Mesendoderm (in vitro differentiated cells): Measurements from ENCODE around the gene NOD1.

ENCODE experiments used
- DNase-seq: peaks from one replicate; pipeline ENCODE4 v3.0.0; 2013
- H2AK5ac ChIP-seq: 2 replicates; pipeline ENCODE4 v1.6.1; 2013; ENCODE audit warnings: low read length, inconsistent platforms
- H2BK120ac ChIP-seq: 2 replicates; pipeline ENCODE4 v1.6.1; 2013; ENCODE audit warnings: low read depth, mild to moderate bottlenecking, low read length, moderate library complexity, mixed read lengths
- H2BK15ac ChIP-seq: replicated peaks from 2 replicates; pipeline ENCODE4 v1.6.1; 2013; ENCODE audit warnings: low read depth, mild to moderate bottlenecking, moderate library complexity
- H2BK5ac ChIP-seq: 2 replicates; pipeline ENCODE4 v1.6.1; 2013; ENCODE audit warnings: low read length, inconsistent platforms
- H3K18ac ChIP-seq: 2 replicates; pipeline ENCODE4 v1.6.1; 2013; ENCODE audit warnings: mild to moderate bottlenecking, low read length, mixed read lengths
- H3K23ac ChIP-seq: one replicate; pipeline ENCODE4 v1.6.1; 2013; ENCODE audit warnings: low read length
- H3K27ac ChIP-seq: 2 replicates; pipeline ENCODE4 v1.5.1; 2013; ENCODE audit warnings: low read depth, mild to moderate bottlenecking, inconsistent platforms, low read length, moderate library complexity
- H3K27me3 ChIP-seq: 2 replicates; pipeline ENCODE4 v1.6.1; 2013; ENCODE audit warnings: low read length, control low read depth, mild to moderate bottlenecking, inconsistent platforms; ENCODE audit not compliant: insufficient read depth, poor library complexity
- H3K36me3 ChIP-seq: 2 replicates; pipeline ENCODE4 v1.6.1; 2013; ENCODE audit warnings: low read length, inconsistent platforms; ENCODE audit not compliant: control insufficient read depth, insufficient read depth
- H3K4ac ChIP-seq: one replicate; pipeline ENCODE4 v1.6.1; 2013; ENCODE audit warnings: low read depth, mild to moderate bottlenecking, low read length, moderate library complexity
- H3K4me1 ChIP-seq: 2 replicates; pipeline ENCODE4 v1.6.1; 2013; ENCODE audit warnings: low read depth, low read length, inconsistent platforms; ENCODE audit not compliant: control insufficient read depth
- H3K4me2 ChIP-seq: 2 replicates; pipeline ENCODE4 v1.6.1; 2013; ENCODE audit warnings: low read length
- H3K4me3 ChIP-seq: 2 replicates; pipeline ENCODE4 v1.5.1; 2013; ENCODE audit warnings: mild to moderate bottlenecking, low read length
- H3K56ac ChIP-seq: one replicate; pipeline ENCODE4 v1.6.1; 2013; ENCODE audit warnings: low read length
- H3K79me1 ChIP-seq: 2 replicates; pipeline ENCODE4 v1.6.1; 2013; ENCODE audit warnings: low read length, inconsistent platforms
- H3K79me2 ChIP-seq: 2 replicates; pipeline ENCODE4 v1.6.1; 2013; ENCODE audit warnings: mild to moderate bottlenecking, low read length; ENCODE audit not compliant: control insufficient read depth, insufficient read depth
- H3K9ac ChIP-seq: 2 replicates; pipeline ENCODE4 v1.6.1; 2013; ENCODE audit warnings: low read length, inconsistent platforms
- H4K5ac ChIP-seq: one replicate; pipeline ENCODE4 v1.6.1; 2013; ENCODE audit warnings: low read length
- H4K8ac ChIP-seq: one replicate; pipeline ENCODE4 v1.6.1; 2013; ENCODE audit warnings: low read depth, mild to moderate bottlenecking, control low read depth, low read length, moderate library complexity
- WGBS: extraction: QIAGEN DNeasy Blood & Tissue Kit; methylation state at CpG from one replicate; pipeline ENCODE4 v1.1.7; 2013; ENCODE audit warnings: low lambda C conversion rate, missing lambda C conversion rate; ENCODE audit not compliant: insufficient coverage; ENCODE audit errors: extremely low coverage; 5-methylcytosine and 5-hydroxymethylcytosine counted together

NOD1 gene

GRCh38 chr7:30523466-30523865, 44.9 kb upstream of the NOD1 start:
- no peaks in the 10 kb centered on the region for H3K4me1 ChIP-seq
- no peak overlapping the region for H2AK5ac ChIP-seq
- H3K56ac ChIP-seq, result no peak overlapping the region
- no peak overlapping the region for H2BK5ac ChIP-seq
- no peak overlapping the region for H3K9ac ChIP-seq
- WGBS, result no CpG with 5 or more reads among the region's 2 CpGs
- H3K4ac ChIP-seq, result no peak overlapping the region
- no peak overlapping the region for H3K4me3 ChIP-seq
- H3K18ac ChIP-seq, result no peak overlapping the region
- no peak for DNase-seq
- H3K79me1 ChIP-seq, result no peaks in the 10 kb centered on the region
- H3K27ac ChIP-seq, result no peak overlapping the region
- no peak overlapping the region for H2BK120ac ChIP-seq
- H4K8ac ChIP-seq, result no peak overlapping the region
- H3K4me2 ChIP-seq, result no peak overlapping the region
- no peaks in the 10 kb centered on the region for H3K36me3 ChIP-seq
- no peaks in the 10 kb centered on the region for H3K27me3 ChIP-seq
- H3K79me2 ChIP-seq, result no peaks in the 10 kb centered on the region
- no peak overlapping the region for H2BK15ac ChIP-seq
- no peak overlapping the region for H3K23ac ChIP-seq
- no peak overlapping the region for H4K5ac ChIP-seq

GRCh38 chr7:30522159-30522558, 43.6 kb upstream of the NOD1 start:
- Histone ChIP-seq H3K27ac (no peak overlapping the region), H3K36me3 (no peaks in the 10 kb centered on the region), H3K79me2 (no peaks in the 10 kb centered on the region), H3K4me3 (no peak overlapping the region), H3K4me1 (no peaks in the 10 kb centered on the region), H2AK5ac (no peak overlapping the region), H3K23ac (no peak overlapping the region), H3K9ac (no peak overlapping the region), H3K56ac (no peak overlapping the region), H3K79me1 (no peaks in the 10 kb centered on the region), H2BK120ac (no peak overlapping the region), H3K27me3 (no peaks in the 10 kb centered on the region), H3K4me2 (no peak overlapping the region), H4K5ac (no peak overlapping the region), H2BK5ac (no peak overlapping the region), H4K8ac (no peak overlapping the region), H3K18ac (no peak overlapping the region), H3K4ac (no peak overlapping the region), H2BK15ac (no peak overlapping the region)
- no CpG with 5 or more reads among the region's 3 CpGs for WGBS
- no peak for DNase-seq

- Histone ChIP-seq H3K56ac (no peak overlapping the region), H3K23ac (no peak overlapping the region), H3K4me1 (no peaks in the 10 kb centered on the region), H2BK120ac (no peak overlapping the region), H4K5ac (no peak overlapping the region), H3K4me3 (no peak overlapping the region), H3K27me3 (no peaks in the 10 kb centered on the region), H2AK5ac (no peak overlapping the region), H4K8ac (no peak overlapping the region), H2BK5ac (no peak overlapping the region), H3K9ac (no peak overlapping the region), H2BK15ac (no peak overlapping the region), H3K18ac (no peak overlapping the region), H3K4me2 (no peak overlapping the region), H3K36me3 (no peaks in the 10 kb centered on the region), H3K4ac (no peak overlapping the region), H3K79me2 (no peaks in the 10 kb centered on the region), H3K27ac (no peak overlapping the region), H3K79me1 (no peaks in the 10 kb centered on the region)
- no peak for DNase-seq
- no CpG with 5 or more reads among the region's 1 CpG for WGBS
These were observed 42.9 kb upstream of the NOD1 start for GRCh38 chr7:30521532-30521931.

DNA sequence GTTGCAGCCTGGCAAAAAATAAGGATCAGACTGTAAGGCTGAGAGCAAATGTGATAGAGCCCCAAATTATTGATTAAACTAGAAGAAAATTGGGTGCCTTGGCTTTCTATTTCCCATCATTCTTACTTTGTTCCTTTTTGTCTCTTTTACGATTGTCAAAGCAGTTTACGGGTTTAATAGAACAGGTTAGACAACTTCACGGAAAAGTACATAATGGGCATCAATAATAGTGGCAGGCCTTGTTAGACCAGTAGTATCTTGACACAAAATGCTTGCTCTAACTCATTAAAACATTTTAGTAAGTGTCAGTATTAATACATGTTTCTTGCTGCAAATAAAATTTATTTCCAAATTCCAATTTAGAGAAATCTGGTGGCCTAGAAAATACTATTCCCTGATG, 40.5 kb upstream of the NOD1 start:
- DNase-seq, result no peak
- Histone ChIP-seq H4K8ac (no peak overlapping the region), H4K5ac (no peak overlapping the region), H2BK120ac (no peak overlapping the region), H2BK5ac (no peak overlapping the region), H3K36me3 (no peaks in the 10 kb centered on the region), H3K27ac (no peak overlapping the region), H2BK15ac (no peak overlapping the region), H3K4ac (no peak overlapping the region), H3K4me3 (no peak overlapping the region), H3K9ac (no peak overlapping the region), H3K4me2 (no peak overlapping the region), H3K79me2 (no peaks in the 10 kb centered on the region), H3K79me1 (no peaks in the 10 kb centered on the region), H2AK5ac (no peak overlapping the region), H3K56ac (no peak overlapping the region), H3K23ac (no peak overlapping the region), H3K4me1 (no peaks in the 10 kb centered on the region), H3K18ac (no peak overlapping the region), H3K27me3 (no peaks in the 10 kb centered on the region)
- no CpG with 5 or more reads among the region's 3 CpGs for WGBS

- Histone ChIP-seq H4K5ac (no peak overlapping the region), H3K4me1 (no peaks in the 10 kb centered on the region), H3K79me1 (no peaks in the 10 kb centered on the region), H4K8ac (no peak overlapping the region), H2AK5ac (no peak overlapping the region), H3K27ac (no peak overlapping the region), H3K79me2 (no peaks in the 10 kb centered on the region), H3K18ac (no peak overlapping the region), H2BK15ac (no peak overlapping the region), H2BK5ac (no peak overlapping the region), H3K4me2 (no peak overlapping the region), H3K9ac (no peak overlapping the region), H3K23ac (no peak overlapping the region), H2BK120ac (no peak overlapping the region), H3K4me3 (no peak overlapping the region), H3K4ac (no peak overlapping the region), H3K36me3 (no peaks in the 10 kb centered on the region), H3K27me3 (no peaks in the 10 kb centered on the region), H3K56ac (no peak overlapping the region)
- no CpG with 5 or more reads among the region's 2 CpGs for WGBS
- no peak for DNase-seq
These were observed 37.2 kb upstream of the NOD1 start for GRCh38 chr7:30515761-30516160.

DNA sequence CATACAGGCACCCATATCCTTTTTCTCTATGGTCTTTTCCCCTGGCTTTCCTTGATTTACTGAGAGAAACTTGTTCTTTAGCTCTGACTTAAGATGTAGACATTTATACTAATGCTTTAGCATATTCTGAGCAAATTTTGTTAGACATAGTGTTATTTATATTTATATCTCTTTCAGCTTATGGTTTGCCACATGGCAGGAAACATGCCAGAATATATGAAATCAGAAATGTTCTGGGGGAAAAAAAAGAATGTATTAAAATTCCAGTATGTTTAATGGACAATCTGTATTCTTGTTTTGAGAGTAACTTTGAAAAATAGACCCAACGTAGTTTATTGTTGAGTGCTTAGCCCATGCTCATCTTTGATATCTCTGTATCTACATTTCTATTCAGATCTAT, 36.2 kb upstream of the NOD1 start:
- Histone ChIP-seq H3K4me2 (no peak overlapping the region), H2BK120ac (no peak overlapping the region), H3K23ac (no peak overlapping the region), H3K36me3 (no peaks in the 10 kb centered on the region), H3K79me2 (no peaks in the 10 kb centered on the region), H3K4ac (no peak overlapping the region), H3K27me3 (no peaks in the 10 kb centered on the region), H2BK15ac (no peak overlapping the region), H3K4me1 (no peaks in the 10 kb centered on the region), H3K79me1 (no peaks in the 10 kb centered on the region), H3K56ac (no peak overlapping the region), H2BK5ac (no peak overlapping the region), H3K27ac (no peak overlapping the region), H4K8ac (no peak overlapping the region), H3K9ac (no peak overlapping the region), H3K18ac (no peak overlapping the region), H3K4me3 (no peak overlapping the region), H2AK5ac (no peak overlapping the region), H4K5ac (no peak overlapping the region)
- DNase-seq, result no peak
- no CpG with 5 or more reads among the region's 1 CpG for WGBS
